Body of pancreas (tissue), 4 donors: Measurements from ENCODE around the gene DOCK4.

Experiments used
- POLR2A ChIP-seq, 3 donors: fragments of 450-650 bp; IDR thresholded peaks; one replicate each; pipeline ENCODE4 v1.6.1; 2016; ENCODE audit warnings: antibody characterized with exemption in 3 of 3, mild to moderate bottlenecking in 2 of 3
- TF ChIP-seq, protein P1 (sequence below), 7 experiments: fragments of 450-650 bp in 4 of 7; fragments of 200-600 bp in 3 of 7; sonication (generic) in 3 of 7; IDR thresholded peaks; one replicate each; pipeline ENCODE4 v1.5.1; 2016 to 2019; ENCODE audit warnings: antibody characterized with exemption in 7 of 7

DNA sequence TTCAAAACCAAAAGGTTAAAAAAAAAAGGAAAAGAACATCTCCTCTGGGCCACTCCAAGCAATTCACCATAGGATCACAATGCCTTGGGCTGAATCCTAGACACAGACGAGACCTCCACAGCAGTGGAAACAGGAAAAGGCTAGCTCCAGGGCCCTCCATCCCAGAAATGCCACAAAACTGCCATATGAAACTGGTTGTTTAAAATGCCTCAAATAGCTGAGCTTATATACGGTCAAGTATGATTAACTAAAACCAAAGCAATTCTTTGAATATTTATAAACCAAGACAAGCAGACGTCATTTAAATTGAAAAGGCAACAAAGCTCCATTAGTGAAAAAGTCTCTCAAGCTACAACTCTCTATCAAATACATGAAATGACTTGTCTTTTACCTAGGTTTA is 63.1 kb downstream of the DOCK4 start:
- TF ChIP-seq, protein P1, sequence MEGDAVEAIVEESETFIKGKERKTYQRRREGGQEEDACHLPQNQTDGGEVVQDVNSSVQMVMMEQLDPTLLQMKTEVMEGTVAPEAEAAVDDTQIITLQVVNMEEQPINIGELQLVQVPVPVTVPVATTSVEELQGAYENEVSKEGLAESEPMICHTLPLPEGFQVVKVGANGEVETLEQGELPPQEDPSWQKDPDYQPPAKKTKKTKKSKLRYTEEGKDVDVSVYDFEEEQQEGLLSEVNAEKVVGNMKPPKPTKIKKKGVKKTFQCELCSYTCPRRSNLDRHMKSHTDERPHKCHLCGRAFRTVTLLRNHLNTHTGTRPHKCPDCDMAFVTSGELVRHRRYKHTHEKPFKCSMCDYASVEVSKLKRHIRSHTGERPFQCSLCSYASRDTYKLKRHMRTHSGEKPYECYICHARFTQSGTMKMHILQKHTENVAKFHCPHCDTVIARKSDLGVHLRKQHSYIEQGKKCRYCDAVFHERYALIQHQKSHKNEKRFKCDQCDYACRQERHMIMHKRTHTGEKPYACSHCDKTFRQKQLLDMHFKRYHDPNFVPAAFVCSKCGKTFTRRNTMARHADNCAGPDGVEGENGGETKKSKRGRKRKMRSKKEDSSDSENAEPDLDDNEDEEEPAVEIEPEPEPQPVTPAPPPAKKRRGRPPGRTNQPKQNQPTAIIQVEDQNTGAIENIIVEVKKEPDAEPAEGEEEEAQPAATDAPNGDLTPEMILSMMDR (IDR thresholded peaks at IDR 0.05): no peak
- TF ChIP-seq POLR2A (IDR thresholded peaks at IDR 0.05): no peak
